GM18502 (cell line): ENCODE results near the gene SRSF4.
"Not testable (repeated sequence)": the region's sequence is repeated elsewhere in the genome, so short reads cannot be mapped to it uniquely, and the experiment has no call there.

Experiments used
- ATAC-seq: cut with Tn5 transposase; IDR thresholded peaks from one replicate; pipeline ENCODE4 v1.9.1; 2021; ENCODE audit warnings: mild to moderate bottlenecking; ENCODE audit not compliant: unreplicated experiment, poor library complexity

Gene SRSF4

DNA sequence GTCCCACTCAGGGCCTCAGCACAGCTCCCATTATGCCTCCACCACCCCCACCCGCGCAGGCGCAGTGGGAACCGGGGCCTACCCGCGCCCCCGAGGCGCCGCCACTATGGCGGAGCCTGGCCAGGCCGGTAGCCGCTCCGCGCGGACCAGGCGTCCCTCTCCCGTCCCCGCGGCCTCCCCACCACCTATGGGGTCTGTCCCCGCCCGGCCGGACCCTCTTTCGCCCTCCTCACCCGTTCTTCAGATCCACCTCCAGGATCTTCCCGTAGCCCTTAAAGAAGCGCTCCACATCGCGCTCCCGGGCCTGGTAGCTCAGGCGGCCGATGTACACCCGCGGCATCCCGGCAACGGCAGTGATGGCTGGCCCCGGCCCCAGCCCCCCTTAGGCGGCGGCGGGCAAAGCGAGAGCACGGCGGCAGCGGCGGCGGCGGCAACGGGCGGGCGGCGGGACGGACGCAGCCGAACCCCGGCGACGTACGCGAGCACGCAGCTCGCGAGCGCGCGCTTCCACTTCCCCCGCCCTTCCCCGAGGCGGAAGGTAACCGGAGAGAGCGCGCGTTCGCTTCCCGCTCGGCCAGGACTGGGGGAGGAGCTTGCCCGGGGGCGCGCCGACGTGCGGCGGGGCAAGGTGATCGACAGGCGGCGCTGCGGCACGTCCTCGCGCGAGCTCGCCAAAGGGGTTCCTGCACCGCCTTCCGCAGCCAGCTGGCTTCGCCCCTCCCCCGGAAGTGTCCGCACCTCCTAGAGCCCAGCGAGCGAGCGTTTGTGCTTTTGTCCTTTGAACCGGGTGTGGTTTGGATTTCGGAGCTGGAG is at the start of gene SRSF4:
Gene SRSF4 (minus strand): TSS at position 488 of the 813 bp plus-strand sequence. CDS start 148 bp downstream, at position 340.
- peak; percentile 87 for ATAC-seq

DNA sequence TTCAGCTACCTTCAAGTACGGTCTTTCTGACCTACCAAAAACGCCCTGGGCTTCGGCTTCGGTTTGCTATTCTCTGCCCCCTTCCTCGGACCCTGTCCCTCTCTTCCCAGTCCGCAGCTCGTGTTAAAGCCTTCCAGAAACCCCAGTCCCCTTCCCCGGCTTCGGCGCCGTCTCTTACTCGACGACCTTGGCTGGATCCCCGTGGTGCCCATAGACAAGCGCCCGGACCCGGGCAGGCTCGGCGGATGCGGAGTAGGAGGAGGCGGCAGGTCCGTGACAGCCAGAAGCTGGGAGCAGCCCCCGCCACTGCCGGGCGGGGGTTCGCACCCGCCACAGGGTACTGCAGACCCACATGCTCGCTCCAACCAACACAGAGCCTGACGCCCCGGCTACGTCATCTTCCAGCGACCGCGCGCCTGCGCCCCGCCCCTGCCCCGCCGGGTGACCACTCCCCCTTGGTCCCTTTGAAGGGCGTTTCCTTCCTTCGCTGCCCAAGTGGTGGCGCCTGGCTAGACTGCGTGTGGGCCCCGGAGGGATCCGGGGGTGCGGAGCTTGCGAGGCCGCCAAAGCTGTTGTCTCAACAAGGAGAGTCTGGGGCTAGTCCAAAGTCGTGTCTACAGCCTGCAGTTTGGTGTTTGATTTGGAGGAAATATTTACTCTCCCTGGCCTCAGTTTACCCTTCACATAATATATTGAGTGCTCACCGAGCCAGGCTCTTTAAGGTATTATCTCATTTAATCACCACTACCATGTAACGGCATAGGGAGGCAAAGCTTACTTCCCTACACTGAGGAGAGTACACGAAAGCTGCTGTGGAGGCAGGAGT is 49.1 kb upstream of the SRSF4 start, which contains the start of gene MECR:
Gene MECR (minus strand): TSS at position 382 of the 826 bp plus-strand sequence. CDS start 28 bp downstream, at position 354.
- peak; percentile 87 for ATAC-seq

DNA sequence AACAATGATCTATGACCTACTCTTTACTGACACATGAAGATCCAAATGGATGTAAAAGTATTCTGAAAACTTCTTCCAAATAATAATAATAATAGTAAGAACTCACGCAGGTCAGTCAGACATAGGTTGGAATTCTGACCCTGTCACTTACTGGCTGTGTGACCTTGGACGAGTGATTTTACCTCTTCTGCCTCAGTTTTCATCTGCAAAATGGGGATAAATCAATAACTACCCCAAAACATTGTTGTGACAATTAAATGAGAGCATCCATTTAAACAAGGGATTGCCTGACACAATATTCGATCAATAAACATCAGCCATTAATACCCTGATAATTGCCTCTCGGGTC is 48.5 kb upstream of the SRSF4 start:
- ATAC-seq, result no peak

DNA sequence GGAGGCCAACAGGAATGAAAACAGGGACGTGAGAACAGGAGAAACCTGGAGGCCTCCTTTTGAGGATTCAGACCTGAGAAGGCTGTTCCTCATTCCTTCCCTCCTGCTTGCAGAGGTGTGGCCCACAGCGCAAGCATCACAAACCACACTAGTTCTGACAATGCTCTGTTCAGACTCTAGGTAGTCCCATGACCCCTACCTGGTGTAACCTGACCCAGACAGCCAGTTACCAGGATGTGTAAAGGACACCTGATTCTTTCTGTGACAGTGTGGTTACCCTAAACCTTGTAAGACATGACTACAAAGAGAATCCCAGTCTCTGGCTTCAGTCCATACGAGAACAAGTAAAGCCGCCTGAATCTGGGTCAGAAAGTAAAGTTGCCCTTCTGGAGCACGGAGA is 45.8 kb upstream of the SRSF4 start:
- no peak for ATAC-seq

DNA sequence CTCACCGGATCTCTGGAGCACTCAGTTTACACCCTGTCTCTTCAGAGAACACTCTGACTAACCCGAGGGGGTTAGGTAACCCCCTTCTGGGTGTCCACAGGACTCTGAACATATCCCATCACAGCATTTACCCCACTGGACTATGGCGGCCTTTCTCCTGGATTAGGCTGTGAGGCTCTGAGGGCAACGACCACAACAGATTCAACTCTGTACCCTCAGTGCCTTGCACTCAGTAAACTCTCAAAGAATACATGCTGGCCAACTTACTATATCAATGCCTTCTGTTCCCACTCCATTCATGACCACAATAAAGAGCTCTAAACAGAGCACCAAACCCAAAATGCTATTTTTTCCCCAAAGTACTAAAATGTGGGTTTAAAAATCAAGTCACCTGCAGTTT is 43.7 kb upstream of the SRSF4 start:
- ATAC-seq, result no peak

DNA sequence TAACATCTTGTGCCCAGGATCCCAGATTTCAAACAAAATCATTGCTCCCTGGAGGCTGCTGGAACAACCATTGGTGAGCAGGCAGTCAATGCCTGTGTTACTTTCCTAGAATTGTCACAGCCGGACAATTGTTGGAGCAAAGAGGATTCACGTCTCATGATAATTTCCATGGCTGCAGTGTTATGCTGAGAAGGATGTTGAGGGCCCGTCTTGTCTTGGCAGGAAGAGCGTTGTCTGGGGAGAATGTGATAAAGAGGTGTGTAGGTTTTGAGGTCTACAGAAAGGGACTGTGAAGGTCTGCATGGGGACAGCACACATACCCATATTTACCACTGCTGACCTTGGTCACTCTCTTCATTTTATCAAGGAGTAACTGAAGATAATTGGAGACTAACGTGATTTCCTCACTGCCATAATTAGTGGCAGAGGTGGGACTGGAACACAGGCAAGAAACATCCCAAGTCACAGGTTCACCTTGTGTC is 42.7 kb upstream of the SRSF4 start:
- no peak for ATAC-seq

DNA sequence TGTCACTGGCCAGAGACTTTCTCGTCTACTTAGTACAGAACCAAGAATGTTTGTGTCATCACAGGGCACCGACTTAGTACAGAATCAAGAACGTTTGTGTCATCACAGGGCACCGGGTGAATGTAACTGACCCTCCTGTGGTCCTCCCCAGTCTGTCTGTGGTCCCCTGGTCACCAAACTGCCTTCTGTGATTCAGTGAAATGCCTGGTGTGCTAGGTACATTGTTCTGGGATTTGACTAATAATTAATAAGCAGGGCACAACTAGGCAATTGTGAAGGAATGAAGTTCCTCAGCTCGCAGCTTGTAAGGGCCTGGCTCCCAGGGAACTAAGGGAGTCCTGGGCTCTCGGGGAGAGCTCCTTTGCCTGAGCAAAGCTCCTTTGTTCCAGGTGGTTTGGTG is 41.8 kb upstream of the SRSF4 start:
- ATAC-seq, result no peak

DNA sequence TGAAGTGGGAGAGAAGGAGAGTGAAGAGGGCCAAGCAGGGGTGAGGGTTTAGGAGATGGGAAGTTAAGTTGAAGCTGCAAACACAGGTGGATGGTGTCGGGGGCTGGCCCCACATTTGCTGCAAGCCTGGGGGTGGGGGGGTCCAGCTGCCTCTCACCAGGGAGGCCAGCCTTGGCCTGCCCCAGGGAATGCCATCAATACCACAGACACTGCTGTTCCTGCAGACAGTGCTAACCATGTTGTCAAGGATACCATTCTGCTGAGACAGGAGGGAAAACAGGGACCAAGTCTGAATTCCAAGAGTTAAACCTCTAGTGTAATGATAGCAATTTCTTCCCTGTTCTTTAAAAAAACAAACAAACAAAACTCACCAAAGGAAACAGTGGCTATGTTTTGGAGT is 41.0 kb upstream of the SRSF4 start:
- ATAC-seq, result no peak

DNA sequence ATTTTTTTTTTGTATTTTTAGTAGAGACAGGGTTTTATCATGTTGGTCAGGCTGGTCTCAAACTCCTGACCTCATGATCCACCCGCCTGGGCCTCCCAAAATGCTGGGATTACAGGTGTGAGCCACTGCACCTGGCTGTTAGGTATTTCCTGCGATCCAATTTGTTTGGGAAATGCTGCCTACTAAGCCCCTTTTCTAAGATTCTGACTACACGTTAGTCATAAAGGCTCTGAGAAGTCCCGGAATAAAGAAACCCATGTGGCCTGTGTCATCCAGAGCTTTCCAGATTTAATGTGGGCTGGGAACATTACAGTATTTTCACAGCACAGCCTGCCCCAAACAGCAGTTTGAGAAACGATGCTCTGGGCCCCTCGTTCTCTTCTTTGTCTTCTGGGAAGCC is 40.6 kb upstream of the SRSF4 start:
- not testable (repeated sequence) for ATAC-seq

DNA sequence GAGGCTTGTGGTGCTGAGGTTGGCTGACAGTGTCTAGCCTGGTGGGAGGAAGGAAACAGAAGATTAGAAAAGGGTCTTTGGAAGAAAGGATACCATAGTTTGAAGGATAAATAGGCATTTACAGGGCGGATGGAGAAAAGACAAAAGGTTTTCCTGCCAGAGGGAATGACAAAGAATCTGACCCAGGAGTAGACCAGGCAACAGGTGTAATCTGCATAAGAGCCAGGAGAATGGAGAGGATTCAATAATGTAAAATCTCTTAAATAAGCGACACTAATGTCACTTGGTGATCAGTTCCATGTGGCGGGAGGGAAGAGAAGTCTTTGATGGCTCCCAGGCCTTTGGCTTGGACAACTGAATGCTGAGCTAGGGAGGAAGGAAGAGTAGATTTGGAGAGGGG is 39.6 kb upstream of the SRSF4 start:
- ATAC-seq, result no peak

DNA sequence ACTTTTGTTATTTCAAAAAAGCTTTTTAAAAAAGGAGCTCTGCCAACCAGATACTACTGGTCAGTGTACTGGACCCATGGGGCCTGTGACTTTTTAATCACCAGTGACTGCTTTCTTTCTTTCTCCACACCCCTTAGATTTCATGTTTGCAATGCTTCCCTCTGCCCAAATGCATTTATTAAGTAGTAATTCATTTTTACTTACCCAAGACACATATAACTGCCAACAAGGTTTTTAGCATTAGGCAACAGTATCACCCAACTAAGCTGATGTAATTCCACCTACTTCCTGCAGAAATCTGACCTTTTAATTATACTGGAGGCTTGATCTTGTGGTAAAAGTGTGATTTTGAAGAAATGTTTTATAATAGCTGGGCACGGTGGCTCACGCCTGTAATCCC is 36.5 kb upstream of the SRSF4 start:
- no peak for ATAC-seq

DNA sequence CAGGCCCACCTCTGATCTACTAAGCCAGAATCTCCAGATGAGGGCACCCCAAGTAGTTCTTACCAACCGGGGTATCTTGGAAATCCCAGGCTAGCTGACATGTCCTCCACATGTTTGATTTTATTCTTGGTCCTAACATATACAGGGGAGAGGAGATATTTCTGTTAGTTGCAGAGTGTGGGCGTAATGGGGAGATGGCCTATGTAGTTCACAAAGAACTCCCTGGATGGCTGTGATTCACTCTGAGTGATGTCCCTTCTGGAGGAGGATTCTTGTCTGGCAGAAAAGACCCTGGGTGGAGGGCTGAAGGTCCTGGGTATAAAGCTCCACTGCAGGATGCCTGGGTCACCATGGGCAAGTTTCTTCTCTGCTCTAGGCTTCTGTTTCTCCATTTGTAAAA is 35.9 kb upstream of the SRSF4 start:
- ATAC-seq, result no peak

DNA sequence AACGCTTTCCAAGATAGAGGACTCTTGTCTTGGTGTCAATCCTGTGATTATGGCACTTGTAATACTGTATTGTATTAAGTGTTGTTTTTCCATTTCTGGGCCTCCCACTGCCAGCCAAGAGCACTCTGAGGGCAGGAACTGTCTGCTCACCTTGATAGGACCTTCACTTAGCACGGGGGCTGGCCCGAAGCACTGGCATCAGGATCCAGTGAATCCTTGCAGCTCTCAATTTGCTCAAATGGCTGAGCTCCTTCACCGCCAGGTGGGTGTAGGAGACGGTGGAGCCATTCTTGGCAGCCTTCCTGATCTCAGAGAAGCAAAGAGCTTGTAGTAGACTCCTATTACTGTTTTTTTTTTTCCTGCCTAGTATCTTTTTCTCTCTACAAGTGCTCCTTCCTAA is 31.4 kb upstream of the SRSF4 start:
- no peak for ATAC-seq

DNA sequence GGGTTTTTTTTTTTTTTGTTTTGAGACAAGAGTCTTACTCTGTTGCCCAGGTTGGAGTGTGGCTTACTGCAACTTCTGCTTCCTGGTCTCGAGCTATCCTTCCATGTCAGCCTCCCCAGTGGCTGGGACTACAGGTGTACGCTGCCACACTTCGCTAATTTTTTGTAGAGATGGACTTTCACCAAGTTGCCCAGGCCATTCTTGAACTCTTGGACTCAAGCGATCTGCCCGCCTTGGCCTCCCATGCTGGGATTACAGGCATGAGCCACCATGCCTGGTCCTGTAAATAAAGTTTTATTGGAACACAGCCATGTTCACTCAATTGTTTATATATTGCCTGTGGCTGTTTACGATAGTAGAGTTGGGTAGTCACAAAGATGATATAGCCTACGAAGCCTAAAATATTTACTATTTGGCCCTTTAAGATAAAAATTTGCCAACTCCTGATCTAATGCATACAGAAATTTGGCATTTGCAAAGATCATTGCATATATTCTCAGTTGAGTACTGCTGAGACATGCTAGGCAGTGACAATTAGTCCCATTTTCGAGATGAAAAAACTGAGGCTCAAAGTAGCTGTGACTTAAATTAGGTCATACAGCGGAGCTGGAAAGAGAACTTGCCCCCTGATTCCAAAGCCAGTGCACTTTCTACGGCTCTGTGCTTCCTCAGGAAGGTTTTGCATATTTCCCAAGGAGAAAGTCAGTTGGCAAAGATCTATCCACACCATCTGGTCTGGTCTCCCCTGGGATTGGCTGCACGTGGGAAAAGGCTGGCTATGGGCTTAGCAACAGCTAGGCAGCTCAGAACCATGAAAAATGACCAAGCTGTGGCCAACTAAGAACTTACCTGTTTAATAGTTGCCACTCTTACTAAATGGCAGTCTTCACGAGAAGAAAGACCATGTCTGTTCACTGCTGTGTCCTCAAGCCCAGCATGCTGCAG is 29.7 kb upstream of the SRSF4 start:
- ATAC-seq, result no peak

DNA sequence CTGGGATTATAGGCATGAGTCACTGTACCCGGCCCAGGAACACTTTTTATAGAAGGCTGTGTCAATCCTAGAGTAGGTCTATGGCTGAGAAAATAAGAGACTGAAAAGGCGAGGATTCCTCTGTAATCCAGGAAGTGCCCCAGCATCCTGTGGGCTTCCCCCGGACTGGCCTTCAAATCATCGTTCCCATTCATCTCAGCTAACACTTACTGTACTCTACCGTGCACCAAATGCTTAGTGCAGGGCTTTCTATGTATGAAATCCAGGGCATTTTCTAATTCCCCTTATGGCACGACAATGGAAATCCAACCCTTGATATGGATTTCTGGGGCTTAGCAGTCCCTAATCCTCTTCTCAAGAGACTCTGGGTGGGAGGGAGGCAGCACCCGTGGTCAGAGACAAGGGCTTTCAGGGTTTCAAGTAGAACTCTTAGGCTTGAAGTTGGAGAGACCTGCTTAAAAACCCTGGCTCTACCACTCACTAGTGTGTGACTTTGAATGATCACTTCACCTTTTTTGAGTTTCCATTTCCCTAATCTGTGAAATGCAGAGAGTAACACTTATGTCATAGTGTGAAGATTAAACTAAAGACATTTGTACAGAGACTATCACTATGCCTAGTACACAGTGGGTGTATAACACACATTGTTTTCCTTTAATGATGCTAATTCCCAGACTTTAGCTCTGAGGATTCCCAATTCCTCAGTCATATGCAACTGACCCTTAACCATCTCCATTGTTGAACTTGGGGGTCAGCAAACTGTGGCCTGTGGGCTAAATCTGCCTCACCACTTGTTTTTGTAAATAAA is 28.8 kb upstream of the SRSF4 start:
- no peak for ATAC-seq

DNA sequence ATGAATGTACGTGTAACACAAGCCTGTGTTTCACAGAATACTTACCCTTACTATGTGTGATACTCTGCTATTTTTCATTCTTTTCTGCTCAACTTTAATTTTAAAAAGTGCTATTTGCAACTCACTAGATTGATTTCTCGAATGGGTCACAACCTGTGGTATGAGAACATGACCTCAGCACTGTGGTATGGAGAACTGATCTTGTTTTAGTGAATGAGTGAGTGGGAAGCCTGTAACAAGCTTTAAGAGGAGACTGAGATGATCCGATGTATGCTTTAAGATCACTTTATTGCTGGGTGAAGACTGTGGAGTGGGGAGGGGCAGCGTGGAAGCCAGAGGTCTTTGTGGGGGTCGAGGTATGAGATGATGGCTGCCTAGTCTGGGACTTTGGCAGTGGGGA is 27.5 kb upstream of the SRSF4 start:
- no peak for ATAC-seq

DNA sequence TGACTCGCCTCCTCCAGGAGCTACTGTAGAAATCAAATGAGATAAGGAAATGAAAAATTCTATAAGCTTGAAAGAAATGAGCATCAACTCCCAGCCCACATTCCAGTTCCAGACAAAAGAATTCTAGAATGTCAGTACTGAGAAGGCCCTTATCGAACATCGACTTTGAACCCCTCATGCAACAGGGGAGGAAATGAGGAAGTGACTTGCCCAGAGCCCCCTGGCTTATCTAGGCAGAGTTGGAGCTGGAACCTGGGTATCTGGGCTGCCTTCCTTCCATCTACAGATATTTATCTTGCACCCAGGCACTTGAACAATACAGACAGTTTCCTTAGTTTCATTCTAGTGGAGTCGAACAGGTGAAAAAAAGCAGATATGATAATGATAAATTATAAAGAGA is 26.7 kb upstream of the SRSF4 start:
- ATAC-seq, result no peak

DNA sequence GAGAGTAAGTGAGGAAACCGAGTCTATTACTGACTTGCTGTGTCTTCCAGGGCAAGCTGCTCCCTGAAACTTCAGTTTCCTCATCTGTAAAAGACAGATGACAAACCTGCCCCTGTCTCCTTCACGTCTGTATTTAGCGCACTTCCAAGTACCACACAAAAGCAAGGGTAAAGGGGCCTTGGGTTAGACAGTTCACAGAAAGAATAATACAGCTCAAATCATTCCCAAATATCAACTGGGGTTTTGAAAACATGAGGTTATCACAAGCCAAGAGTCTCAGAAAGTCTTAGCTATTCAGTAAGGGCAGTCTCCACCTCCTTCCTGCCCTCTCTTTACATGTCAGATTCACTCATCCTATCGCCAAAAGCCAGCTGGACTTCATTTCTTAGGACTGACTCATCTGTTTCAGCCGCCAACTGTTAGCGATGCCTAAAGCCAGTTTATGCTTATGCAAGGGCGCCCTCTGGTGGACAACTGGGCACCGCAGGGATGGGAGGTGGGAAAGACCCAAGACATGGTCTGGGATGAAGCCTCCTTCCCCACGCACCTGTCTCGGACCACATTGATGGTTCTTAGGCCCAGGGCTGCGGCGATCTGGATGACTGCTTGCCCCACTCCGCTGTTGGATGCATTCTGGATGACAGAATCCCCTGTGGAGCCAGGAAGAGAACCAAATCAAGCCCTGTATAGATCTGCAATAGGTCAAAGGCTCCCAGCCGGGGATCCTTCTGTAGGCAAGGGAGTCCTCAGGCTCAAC is 21.1 kb upstream of the SRSF4 start:
- peak; percentile 76 for ATAC-seq

DNA sequence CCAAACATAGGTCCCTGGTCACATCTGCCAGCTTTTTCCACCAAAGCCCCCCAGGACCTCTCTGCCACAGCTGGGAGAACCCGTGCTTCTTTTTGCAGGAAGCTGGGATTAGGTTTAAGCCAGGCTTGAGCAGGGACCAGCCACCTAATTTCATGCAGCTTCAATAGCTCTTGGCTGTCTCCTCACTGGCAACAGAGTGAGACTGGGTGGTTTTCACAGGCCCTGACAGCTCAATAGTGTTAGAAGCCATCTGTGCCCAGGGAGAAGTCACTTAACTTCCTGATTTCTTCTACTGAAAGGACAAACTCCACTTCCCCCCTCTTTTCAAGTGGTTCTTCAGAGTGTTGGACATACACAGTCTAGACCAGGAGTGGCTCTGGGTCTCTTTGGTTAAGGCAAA is 20.4 kb upstream of the SRSF4 start:
- ATAC-seq, result no peak
